ENCODE measurements around the gene HEXB. TPM values are rescaled to one million over a fixed set of nuclear protein-coding genes. Genes with fewer than 3 reads are reported as not detected.

The HEXB gene
- total RNA-seq, 5 donors from 2014 or later (not counting 1 experiment from before 2014, with no cell fraction given) = 32.5 to 52.0 (median 44.0) TPM

- CTCF ChIA-PET = interaction anchor here (0.7 to 1.1 kb wide), 2 partner anchors 12 to 66 kb away, joined by 3 to 6 read pairs; no protein-coding TSS in a partner anchor
- H3K27me3 ChIP-seq (replicated peaks in 1 of 2; ENCODE audit: control insufficient read depth in 2 of 2, extremely low read depth in 1 of 2, insufficient read depth in 2 of 2, low read length in 1 of 2) = peaks cover 0 to 7% of the 10 kb centered on the region in 2 experiments
- H3K4me1 Mint-ChIP-seq = no peaks in the 10 kb centered on the region
- no peaks in the 10 kb centered on the region for H3K36me3 Mint-ChIP-seq
- ATAC-seq (replicated peaks in 1 of 4) (no peak), DNase-seq (no peak)
- no peak overlapping the region for H3K4me3 ChIP-seq (ENCODE audit: control insufficient read depth in 1 of 2, extremely low read depth in 1 of 2, low read length in 1 of 2)
- H3K9me3 Mint-ChIP-seq = no peaks in the 10 kb centered on the region
- H3K4me3 Mint-ChIP-seq = no peak overlapping the region
- POLR2A ChIA-PET = no interaction called here
- H3K36me3 ChIP-seq (ENCODE audit: control insufficient read depth in 2 of 2, extremely low read depth in 1 of 2, insufficient read depth in 1 of 2, low read length in 1 of 2) = no peaks in the 10 kb centered on the region
- WGBS (ENCODE audit: insufficient coverage) = 100% methylated on average over 1 of the region's 5 CpGs
- H3K27ac Mint-ChIP-seq = no peak overlapping the region
- peaks cover 24% of the 10 kb centered on the region in 2 donors for H3K27me3 Mint-ChIP-seq
- no peaks in the 10 kb centered on the region for H3K4me1 ChIP-seq (ENCODE audit: control insufficient read depth in 1 of 2, extremely low read depth in 1 of 2, insufficient read depth in 2 of 2, low read length in 2 of 2)
- no peak overlapping the region for H3K27ac ChIP-seq (ENCODE audit: low read length)
- H3K9me3 ChIP-seq = no peaks in the 10 kb centered on the region
Observed at GRCh38 chr5:74660873-74661272, 24.2 kb upstream of the HEXB start.

- H3K27ac ChIP-seq (ENCODE audit: low read length) = no peak overlapping the region
- ATAC-seq (replicated peaks in 1 of 4) (no peak), DNase-seq (no peak)
- no peaks in the 10 kb centered on the region for H3K36me3 Mint-ChIP-seq
- H3K9me3 ChIP-seq = no peaks in the 10 kb centered on the region
- WGBS (ENCODE audit: insufficient coverage) = 60% methylated on average over 3 of the region's 5 CpGs
- no peaks in the 10 kb centered on the region for H3K36me3 ChIP-seq (ENCODE audit: control insufficient read depth in 2 of 2, extremely low read depth in 1 of 2, insufficient read depth in 1 of 2, low read length in 1 of 2)
- no peak overlapping the region for H3K27ac Mint-ChIP-seq
- peaks cover 0 to 8% of the 10 kb centered on the region in 2 experiments for H3K27me3 ChIP-seq (replicated peaks in 1 of 2; ENCODE audit: control insufficient read depth in 2 of 2, extremely low read depth in 1 of 2, insufficient read depth in 2 of 2, low read length in 1 of 2)
- H3K9me3 Mint-ChIP-seq = no peaks in the 10 kb centered on the region
- no peak overlapping the region for H3K4me3 ChIP-seq (ENCODE audit: control insufficient read depth in 1 of 2, extremely low read depth in 1 of 2, low read length in 1 of 2)
- no peaks in the 10 kb centered on the region for H3K4me1 Mint-ChIP-seq
- POLR2A ChIA-PET = interaction anchor here in 1 of 2 donors (0.6 kb wide), 1 partner anchor 30 kb away, joined by 5 read pairs; no protein-coding TSS in a partner anchor
- H3K27me3 Mint-ChIP-seq = peaks cover 13 to 22% of the 10 kb centered on the region in 2 donors
- H3K4me3 Mint-ChIP-seq = no peak overlapping the region
- CTCF ChIA-PET = interaction anchor here in 1 of 2 donors (1.0 kb wide), 1 partner anchor 10 kb away, joined by 3 read pairs; no protein-coding TSS in a partner anchor
- no peaks in the 10 kb centered on the region for H3K4me1 ChIP-seq (ENCODE audit: control insufficient read depth in 1 of 2, extremely low read depth in 1 of 2, insufficient read depth in 2 of 2, low read length in 2 of 2)
Observed at GRCh38 chr5:74664551-74664950, 20.5 kb upstream of the HEXB start.

GRCh38 chr5:74665273-74665672 lies 19.8 kb upstream of the HEXB start:
- Mint-ChIP-seq H3K36me3 (no peaks in the 10 kb centered on the region), H3K27me3 (peaks cover 10 to 18% of the 10 kb centered on the region in 2 donors), H3K9me3 (no peaks in the 10 kb centered on the region), H3K4me1 (no peaks in the 10 kb centered on the region), H3K27ac (no peak overlapping the region), H3K4me3 (no peak overlapping the region)
- DNase-seq (no peak), ATAC-seq (replicated peaks in 1 of 4) (no peak)
- H3K27me3 ChIP-seq (replicated peaks in 1 of 2; ENCODE audit: control insufficient read depth in 2 of 2, extremely low read depth in 1 of 2, insufficient read depth in 2 of 2, low read length in 1 of 2) = peaks cover 0 to 8% of the 10 kb centered on the region in 2 experiments
- CTCF ChIA-PET = interaction anchor here in 1 of 2 donors (0.6 kb wide), 1 partner anchor 16 kb away, joined by 3 read pairs; no protein-coding TSS in a partner anchor
- no peak overlapping the region for H3K4me3 ChIP-seq (ENCODE audit: control insufficient read depth in 1 of 2, extremely low read depth in 1 of 2, low read length in 1 of 2)
- no peaks in the 10 kb centered on the region for H3K4me1 ChIP-seq (ENCODE audit: control insufficient read depth in 1 of 2, extremely low read depth in 1 of 2, insufficient read depth in 2 of 2, low read length in 2 of 2)
- no peak overlapping the region for H3K27ac ChIP-seq (ENCODE audit: low read length)
- H3K9me3 ChIP-seq = no peaks in the 10 kb centered on the region
- no peaks in the 10 kb centered on the region for H3K36me3 ChIP-seq (ENCODE audit: control insufficient read depth in 2 of 2, extremely low read depth in 1 of 2, insufficient read depth in 1 of 2, low read length in 1 of 2)
- no CpG with 5 or more reads among the region's 2 CpGs for WGBS (ENCODE audit: insufficient coverage)
- POLR2A ChIA-PET = no interaction called here

- Histone ChIP-seq H3K4me3 (ENCODE audit: control insufficient read depth in 1 of 2, extremely low read depth in 1 of 2, low read length in 1 of 2) (no peak overlapping the region), H3K27me3 (replicated peaks in 1 of 2; ENCODE audit: control insufficient read depth in 2 of 2, extremely low read depth in 1 of 2, insufficient read depth in 2 of 2, low read length in 1 of 2) (peaks cover 0 to 13% of the 10 kb centered on the region in 2 experiments), H3K4me1 (ENCODE audit: control insufficient read depth in 1 of 2, extremely low read depth in 1 of 2, insufficient read depth in 2 of 2, low read length in 2 of 2) (no peaks in the 10 kb centered on the region), H3K9me3 (no peaks in the 10 kb centered on the region), H3K36me3 (ENCODE audit: control insufficient read depth in 2 of 2, extremely low read depth in 1 of 2, insufficient read depth in 1 of 2, low read length in 1 of 2) (no peaks in the 10 kb centered on the region), H3K27ac (ENCODE audit: low read length) (no peak overlapping the region)
- CTCF ChIA-PET = no interaction called here
- POLR2A ChIA-PET = no interaction called here
- H3K4me1 Mint-ChIP-seq = no peaks in the 10 kb centered on the region
- H3K9me3 Mint-ChIP-seq = no peaks in the 10 kb centered on the region
- H3K27me3 Mint-ChIP-seq = peaks cover 5 to 12% of the 10 kb centered on the region in 2 donors
- H3K4me3 Mint-ChIP-seq = no peak overlapping the region
- H3K27ac Mint-ChIP-seq = no peak overlapping the region
- ATAC-seq (replicated peaks in 1 of 4) (no peak), DNase-seq (no peak)
- H3K36me3 Mint-ChIP-seq = no peaks in the 10 kb centered on the region
- no CpG with 5 or more reads among the region's 1 CpG for whole genome bisulfite sequencing (ENCODE audit: insufficient coverage)
Observed at GRCh38 chr5:74665816-74666215, 19.2 kb upstream of the HEXB start.

GRCh38 chr5:74667396-74667795 lies 17.6 kb upstream of the HEXB start:
- Mint-ChIP-seq H3K36me3 (no peaks in the 10 kb centered on the region), H3K4me1 (no peaks in the 10 kb centered on the region), H3K27ac (no peak overlapping the region)

GRCh38 chr5:74669821-74670220 lies 15.2 kb upstream of the HEXB start:
- Mint-ChIP-seq H3K4me1 (no peaks in the 10 kb centered on the region), H3K36me3 (no peaks in the 10 kb centered on the region), H3K27ac (no peak overlapping the region), H3K9me3 (no peaks in the 10 kb centered on the region), H3K27me3 (peaks cover 8 to 9% of the 10 kb centered on the region in 2 donors), H3K4me3 (no peak overlapping the region)
- Histone ChIP-seq H3K27me3 (replicated peaks in 1 of 2; ENCODE audit: control insufficient read depth in 2 of 2, extremely low read depth in 1 of 2, insufficient read depth in 2 of 2, low read length in 1 of 2) (peaks cover 0 to 15% of the 10 kb centered on the region in 2 experiments), H3K4me3 (ENCODE audit: control insufficient read depth in 1 of 2, extremely low read depth in 1 of 2, low read length in 1 of 2) (no peak overlapping the region), H3K27ac (ENCODE audit: low read length) (no peak overlapping the region), H3K36me3 (ENCODE audit: control insufficient read depth in 2 of 2, extremely low read depth in 1 of 2, insufficient read depth in 1 of 2, low read length in 1 of 2) (no peaks in the 10 kb centered on the region), H3K4me1 (ENCODE audit: control insufficient read depth in 1 of 2, extremely low read depth in 1 of 2, insufficient read depth in 2 of 2, low read length in 2 of 2) (no peaks in the 10 kb centered on the region), H3K9me3 (no peaks in the 10 kb centered on the region)
- ChIA-PET CTCF (interaction anchor here in 1 of 2 donors (0.6 kb wide), 1 partner anchor 21 kb away, joined by 3 read pairs; no protein-coding TSS in a partner anchor), POLR2A (no interaction called here)
- no CpG with 5 or more reads among the region's 2 CpGs for WGBS (ENCODE audit: insufficient coverage)
- DNase-seq (no peak), ATAC-seq (replicated peaks in 1 of 4) (no peak)

More at GRCh38 chr5:74667396-74667795, 17.6 kb upstream of the HEXB start:
- ChIA-PET CTCF (no interaction called here), POLR2A (no interaction called here)
- H3K4me1 ChIP-seq (ENCODE audit: control insufficient read depth in 1 of 2, extremely low read depth in 1 of 2, insufficient read depth in 2 of 2, low read length in 2 of 2) = no peaks in the 10 kb centered on the region
- Mint-ChIP-seq H3K27me3 (peaks cover 12 to 14% of the 10 kb centered on the region in 2 donors), H3K4me3 (no peak overlapping the region), H3K9me3 (no peaks in the 10 kb centered on the region)
- no peaks in the 10 kb centered on the region for H3K36me3 ChIP-seq (ENCODE audit: control insufficient read depth in 2 of 2, extremely low read depth in 1 of 2, insufficient read depth in 1 of 2, low read length in 1 of 2)
- DNase-seq = no peak
- 100% methylated on average over 1 of the region's 4 CpGs for WGBS (ENCODE audit: insufficient coverage)
- no peak for ATAC-seq (replicated peaks in 1 of 4)
- H3K27ac ChIP-seq (ENCODE audit: low read length) = no peak overlapping the region
- H3K4me3 ChIP-seq (ENCODE audit: control insufficient read depth in 1 of 2, extremely low read depth in 1 of 2, low read length in 1 of 2) = no peak overlapping the region
- H3K27me3 ChIP-seq (replicated peaks in 1 of 2; ENCODE audit: control insufficient read depth in 2 of 2, extremely low read depth in 1 of 2, insufficient read depth in 2 of 2, low read length in 1 of 2) = peaks cover 0 to 19% of the 10 kb centered on the region in 2 experiments
- no peaks in the 10 kb centered on the region for H3K9me3 ChIP-seq

All from T-cell (primary cell).